NB4 (cell line): ENCODE results near the gene MPZL1.

ENCODE experiments used
- DNase-seq: peaks from one replicate; pipeline ENCODE4 v3.0.0; 2010; ENCODE audit warnings: low read depth
- H3K4me3 ChIP-seq: one replicate; pipeline ENCODE4 v1.5.1; 2011; ENCODE audit warnings: mild to moderate bottlenecking, low read depth, low read length, moderate library complexity
- CTCF ChIP-seq: IDR thresholded peaks from one replicate; pipeline ENCODE4 v1.5.1; 2012; ENCODE audit warnings: low read depth, low read length
- MAX ChIP-seq: IDR thresholded peaks from 2 replicates; pipeline ENCODE4 v1.6.1; 2011; ENCODE audit warnings: low read depth, low read length
- MYC ChIP-seq: IDR thresholded peaks from 2 replicates; pipeline ENCODE4 v1.6.1; 2011; ENCODE audit warnings: low read depth, low read length
- POLR2A ChIP-seq: IDR thresholded peaks from 2 replicates; pipeline ENCODE4 v1.6.1; 2011; ENCODE audit warnings: mild to moderate bottlenecking; ENCODE audit not compliant: insufficient read length; ENCODE audit errors: extremely low read depth

MPZL1 gene

GRCh38 chr1:167763525-167764220 is 41.9 kb downstream of the MPZL1 start:
- H3K4me3 ChIP-seq = no peak overlapping the region
- no peak for DNase-seq
- TF ChIP-seq POLR2A (no peak), CTCF (no peak), MYC (no peak), MAX (no peak)

GRCh38 chr1:167764458-167765330 is 42.9 kb downstream of the MPZL1 start:
- no peak for DNase-seq
- no peak for TF ChIP-seq MAX
- TF ChIP-seq CTCF = no peak
- H3K4me3 ChIP-seq = no peak overlapping the region

GRCh38 chr1:167765496-167765895 is 43.7 kb downstream of the MPZL1 start:
- DNase-seq = no peak
- TF ChIP-seq MAX (no peak), CTCF (no peak), POLR2A (no peak), MYC (no peak)
- no peak overlapping the region for H3K4me3 ChIP-seq

- no peak for TF ChIP-seq MAX
- no peak for TF ChIP-seq MYC
- TF ChIP-seq CTCF = no peak
- TF ChIP-seq POLR2A = no peak
Observed at GRCh38 chr1:167766538-167766937, 44.8 kb downstream of the MPZL1 start.

GRCh38 chr1:167767761-167768160 is 46.0 kb downstream of the MPZL1 start:
- no peak for TF ChIP-seq POLR2A
- TF ChIP-seq CTCF = no peak
- no peak for TF ChIP-seq MAX
- TF ChIP-seq MYC = no peak
- peak; percentile 66 for DNase-seq
- H3K4me3 ChIP-seq = no peak overlapping the region

More at GRCh38 chr1:167766538-167766937, 44.8 kb downstream of the MPZL1 start:
- no peak for DNase-seq
- no peak overlapping the region for H3K4me3 ChIP-seq
